IMR-90 (cell line): Measurements from ENCODE around the gene MFN2. TPM values are rescaled to one million over a fixed set of nuclear protein-coding genes. Genes with fewer than 3 reads are reported as not detected.

Experiments
- ATAC-seq: fragments of 200-7000 bp; cut with Tn5 transposase; 2 replicates; pipeline ENCODE4 v1.9.1; 2020; ENCODE audit warnings: low read depth, mild to moderate bottlenecking, moderate library complexity
- BruUV-seq: library from RNA; stranded (reverse); fragments of 400-500 nt; replicated peaks from 2 replicates; lab custom pipeline; 2021; lab: Mats Ljungman, UMichigan
- CTCF ChIA-PET: fragments of 300-600 bp; formaldehyde crosslinking; extraction: SDS; loops from one replicate; lab custom pipeline; 2021; ENCODE audit warnings: antibody characterized with exemption; lab: Yijun Ruan, JAX
- POLR2A ChIA-PET: fragments of 300-600 bp; sonication (Branson Sonifier 250); formaldehyde crosslinking; loops from one replicate; lab custom pipeline; 2022; ENCODE audit warnings: antibody characterized with exemption; ENCODE audit not compliant: unreplicated experiment; lab: Charles Lee
- DNase-seq: peaks from one replicate; pipeline ENCODE4 v3.0.0; 2013
- H2AFZ ChIP-seq: replicated peaks from 2 replicates; pipeline ENCODE3; 2013; ENCODE audit warnings: low read length, mild to moderate bottlenecking; ENCODE audit not compliant: poor library complexity
- H2AK5ac ChIP-seq: 2 replicates; pipeline ENCODE4 v1.6.1; 2013; ENCODE audit warnings: low read depth, low read length, inconsistent platforms
- H2AK9ac ChIP-seq: replicated peaks from 2 replicates; pipeline ENCODE3; 2013; ENCODE audit warnings: mild to moderate bottlenecking, low read depth, low read length, moderate library complexity; ENCODE audit not compliant: poor library complexity
- H2BK120ac ChIP-seq: 2 replicates; pipeline ENCODE4 v1.6.1; 2013; ENCODE audit warnings: low read depth, low read length, inconsistent platforms
- H2BK15ac ChIP-seq: 3 replicates; pipeline ENCODE4 v1.6.1; 2013; ENCODE audit warnings: low read depth, low read length, inconsistent platforms
- H2BK20ac ChIP-seq: 2 replicates; pipeline ENCODE4 v1.6.1; 2013; ENCODE audit warnings: low read depth, mild to moderate bottlenecking, inconsistent platforms, low read length, moderate library complexity
- H2BK5ac ChIP-seq: 2 replicates; pipeline ENCODE4 v1.6.1; 2013; ENCODE audit warnings: mild to moderate bottlenecking, low read depth, low read length, inconsistent platforms; ENCODE audit not compliant: poor library complexity, severe bottlenecking
- H3K14ac ChIP-seq: replicated peaks from 2 replicates; pipeline ENCODE4 v1.6.1; 2013; ENCODE audit warnings: low read depth, low read length, inconsistent platforms
- H3K18ac ChIP-seq: 2 replicates; pipeline ENCODE4 v1.6.1; 2013; ENCODE audit warnings: low read depth, low read length, control low read depth
- H3K23ac ChIP-seq: 2 replicates; pipeline ENCODE4 v1.6.1; 2013; ENCODE audit warnings: low read depth, low read length, inconsistent platforms
- H3K27ac ChIP-seq: 2 replicates; pipeline ENCODE4 v1.5.1; 2013; ENCODE audit warnings: mild to moderate bottlenecking, control low read depth, low read length; ENCODE audit not compliant: insufficient read depth
- H3K27me3 ChIP-seq: 2 replicates; pipeline ENCODE4 v1.6.1; 2013; ENCODE audit warnings: low read length; ENCODE audit not compliant: control insufficient read depth, insufficient read depth
- H3K36me3 ChIP-seq: 2 replicates; pipeline ENCODE4 v1.6.1; 2013; ENCODE audit warnings: low read length, mixed read lengths; ENCODE audit not compliant: control insufficient read depth, insufficient read depth
- H3K4ac ChIP-seq: 2 replicates; pipeline ENCODE4 v1.6.1; 2013; ENCODE audit warnings: low read depth, low read length, inconsistent platforms
- H3K4me1 ChIP-seq: 2 replicates; pipeline ENCODE4 v1.6.1; 2013; ENCODE audit warnings: low read length, mixed read lengths; ENCODE audit not compliant: control insufficient read depth, insufficient read depth
- H3K4me2 ChIP-seq: 2 replicates; pipeline ENCODE4 v1.6.1; 2013; ENCODE audit warnings: low read depth, mild to moderate bottlenecking, control low read depth, low read length, moderate library complexity
- H3K4me3 ChIP-seq: 2 replicates; pipeline ENCODE4 v1.5.1; 2013; ENCODE audit warnings: low read depth, mild to moderate bottlenecking, control low read depth, low read length, moderate library complexity; ENCODE audit not compliant: insufficient read depth
- H3K56ac ChIP-seq: 2 replicates; pipeline ENCODE4 v1.6.1; 2013; ENCODE audit warnings: low read length, inconsistent platforms; ENCODE audit not compliant: insufficient read depth; ENCODE audit errors: extremely low read depth
- H3K79me1 ChIP-seq, 2 experiments: 2 replicates each; pipeline ENCODE4 v1.6.1; 2013; ENCODE audit warnings: low read length in 2 of 2, inconsistent platforms in 1 of 2, low read depth in 1 of 2
- H3K9ac ChIP-seq: 2 replicates; pipeline ENCODE4 v1.6.1; 2013; ENCODE audit warnings: low read depth, low read length, control low read depth
- H3K9me1 ChIP-seq: 2 replicates; pipeline ENCODE4 v1.6.1; 2013; ENCODE audit warnings: low read length, inconsistent platforms; ENCODE audit not compliant: insufficient read depth
- H3K9me3 ChIP-seq: 2 replicates; pipeline ENCODE4 v1.6.1; 2013; ENCODE audit warnings: low read length; ENCODE audit not compliant: control insufficient read depth, insufficient read depth
- H4K20me1 ChIP-seq: 2 replicates; pipeline ENCODE4 v1.6.1; 2013; ENCODE audit warnings: low read length, inconsistent platforms; ENCODE audit not compliant: insufficient read depth
- H4K5ac ChIP-seq: 2 replicates; pipeline ENCODE4 v1.6.1; 2013; ENCODE audit warnings: mild to moderate bottlenecking, low read depth, low read length, control low read depth
- H4K8ac ChIP-seq, 2 experiments: 2 replicates each; pipeline ENCODE4 v1.6.1; 2013; ENCODE audit warnings: low read depth in 2 of 2, low read length in 2 of 2, control low read depth in 1 of 2, inconsistent platforms in 1 of 2
- H4K91ac ChIP-seq: 2 replicates; pipeline ENCODE4 v1.6.1; 2013; ENCODE audit warnings: low read depth, low read length, inconsistent platforms; ENCODE audit not compliant: insufficient read depth
- CHD1 ChIP-seq: IDR thresholded peaks from 2 replicates; pipeline ENCODE4 v1.6.1; 2012; ENCODE audit warnings: low read depth, low read length, improper control_type of control experiment
- RAD21 ChIP-seq: IDR thresholded peaks from 2 replicates; pipeline ENCODE4 v1.6.1; 2012; ENCODE audit warnings: low read length, improper control_type of control experiment
- SMC3 ChIP-seq: fragments of 150-350 bp; IDR thresholded peaks from 2 replicates; pipeline ENCODE4 v1.6.1; 2016; ENCODE audit warnings: low read depth, mild to moderate bottlenecking, antibody characterized with exemption, low read length, moderate library complexity
- WGBS, 2 experiments: methylation state at CpG; one replicate each; pipeline versions ENCODE4 v1.1.5 to v1.1.7; 2013; ENCODE audit warnings: missing lambda C conversion rate in 2 of 2; ENCODE audit not compliant: insufficient read length in 1 of 2; ENCODE audit errors: extremely low coverage in 2 of 2; 5-methylcytosine and 5-hydroxymethylcytosine counted together
- dilution Hi-C: fragments of 300-500 bp; cut with HindIII; formaldehyde crosslinking; loops from one replicate; pipeline ENCODE4 v1.14.3; 2018; ENCODE audit warnings: low sequenced_read_pairs; ENCODE audit not compliant: unreplicated experiment
- in situ Hi-C: fragments of 300-500 bp; cut with MboI; formaldehyde crosslinking; loops from 3 replicates; pipeline ENCODE4 v1.14.3; 2019; ENCODE audit warnings: low sequenced_read_pairs, inconsistent platforms, mixed read lengths
- intact Hi-C: fragments of 100-400 bp; cut with micrococcal nuclease; formaldehyde crosslinking; loops from 2 replicates; pipeline ENCODE4 v1.10.0; 2022
- polyA plus RNA-seq, 3 experiments: library from polyadenylated mRNA; depleted of rRNA; stranded (reverse); fragments of >200 nt; gene quantifications; 2 replicates each; pipeline ENCODE4 v1.2.3, GENCODE V29; 2012; ENCODE audit warnings: low replicate concordance in 1 of 3
- total RNA-seq: library from RNA; depleted of rRNA; stranded (reverse); fragments of >200 nt; gene quantifications from 2 replicates; pipeline ENCODE4 v1.2.3, GENCODE V29; 2012
- TF ChIP-seq, protein P1 (sequence below): conservative IDR thresholded peaks from 2 replicates; pipeline ENCODE4 v1.5.1; 2012; ENCODE audit warnings: mild to moderate bottlenecking, low read depth, low read length, improper control_type of control experiment

MFN2 gene
- total and polyA plus RNA-seq, 2 of the 4 experiments (the other 2 are of a cell fraction) = 52.8 to 84.2 TPM

DNA sequence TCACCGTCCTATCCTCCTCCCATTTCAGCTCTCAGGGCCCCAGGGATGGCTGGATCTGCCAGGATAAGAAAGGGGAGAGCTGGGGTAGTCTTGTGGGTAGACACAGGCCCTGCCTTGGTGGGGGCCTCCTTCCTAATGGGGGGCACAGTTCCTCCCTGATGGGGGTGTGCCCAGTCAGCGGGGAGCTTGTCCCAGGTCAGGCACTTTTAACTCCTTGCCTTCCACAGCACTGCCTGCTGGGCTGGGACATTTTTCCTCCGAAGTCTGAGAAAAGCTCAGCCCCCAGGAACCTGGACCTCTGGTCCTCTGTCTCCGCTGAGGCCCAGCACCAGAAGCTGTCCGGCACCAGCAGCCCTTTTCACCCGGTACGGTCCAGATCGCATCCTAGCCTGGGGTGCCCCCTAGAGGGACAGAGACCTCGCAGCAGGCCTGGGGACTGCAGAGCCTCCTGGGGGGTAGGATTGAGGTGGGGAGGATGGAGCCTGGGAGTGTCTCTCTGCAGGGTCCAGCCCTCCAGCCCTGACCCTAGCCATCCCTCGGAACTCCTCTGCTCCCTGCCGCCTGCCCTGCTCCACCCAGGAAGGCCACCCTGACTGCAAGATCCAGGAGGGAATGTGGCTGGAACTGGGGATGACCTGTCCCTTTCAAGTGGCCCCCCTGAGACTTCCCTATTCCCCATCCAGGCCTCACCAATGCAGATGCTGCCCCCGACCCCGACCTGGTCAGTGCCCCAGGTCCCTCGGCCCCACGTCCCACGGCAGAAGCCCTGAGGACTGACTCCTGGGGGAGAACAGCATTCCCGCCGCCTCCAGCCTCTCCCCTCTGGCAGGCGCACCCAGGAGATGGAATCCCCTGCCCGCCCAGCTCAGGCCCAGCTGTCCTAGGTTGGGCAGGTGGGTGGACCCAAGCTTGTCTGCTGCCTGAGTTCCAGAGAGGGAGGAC lies 51.1 kb downstream of the MFN2 start:
- peak; percentile 23 for DNase-seq

More for the DNA sequence above, 51.1 kb downstream of the MFN2 start:
- Histone ChIP-seq H3K9me3 (no peaks in the 10 kb centered on the region), H2BK20ac (no peak overlapping the region), H3K36me3 (peaks cover 35% of the 10 kb centered on the region), H4K8ac (no peak overlapping the region), H3K18ac (no peak overlapping the region), H2AK5ac (no peak overlapping the region), H3K27me3 (no peaks in the 10 kb centered on the region), H3K9ac (no peak overlapping the region), H2BK120ac (no peak overlapping the region), H3K14ac (no peak overlapping the region), H3K9me1 (no peaks in the 10 kb centered on the region), H3K27ac (no peak overlapping the region), H3K4me2 (no peak overlapping the region), H3K4me3 (no peak overlapping the region), H2AFZ (no peak overlapping the region), H3K56ac (no peak overlapping the region), H2AK9ac (no peak overlapping the region), H2BK5ac (no peak overlapping the region), H3K4ac (no peak overlapping the region), H4K20me1 (no peaks in the 10 kb centered on the region), H3K23ac (no peak overlapping the region), H2BK15ac (no peak overlapping the region), H3K79me1 (no peaks in the 10 kb centered on the region; a peak in 1 of 4 replicates), H4K91ac (no peak overlapping the region), H3K4me1 (peaks cover 1% of the 10 kb centered on the region; the same call in 1 of the 2 replicates), H4K5ac (no peak overlapping the region)
- POLR2A ChIA-PET = no interaction called here
- CTCF ChIA-PET = interaction anchor here (1.1 kb wide), 1 partner anchor 9 kb away, joined by 3 read pairs; no protein-coding TSS in a partner anchor
- dilution Hi-C loops = no loop called here
- peak; percentile 80 for ATAC-seq
- in situ Hi-C loops = no loop called here
- peak; percentile 54 for TF ChIP-seq RAD21
- TF ChIP-seq CHD1 = no peak
- TF ChIP-seq, protein P1, sequence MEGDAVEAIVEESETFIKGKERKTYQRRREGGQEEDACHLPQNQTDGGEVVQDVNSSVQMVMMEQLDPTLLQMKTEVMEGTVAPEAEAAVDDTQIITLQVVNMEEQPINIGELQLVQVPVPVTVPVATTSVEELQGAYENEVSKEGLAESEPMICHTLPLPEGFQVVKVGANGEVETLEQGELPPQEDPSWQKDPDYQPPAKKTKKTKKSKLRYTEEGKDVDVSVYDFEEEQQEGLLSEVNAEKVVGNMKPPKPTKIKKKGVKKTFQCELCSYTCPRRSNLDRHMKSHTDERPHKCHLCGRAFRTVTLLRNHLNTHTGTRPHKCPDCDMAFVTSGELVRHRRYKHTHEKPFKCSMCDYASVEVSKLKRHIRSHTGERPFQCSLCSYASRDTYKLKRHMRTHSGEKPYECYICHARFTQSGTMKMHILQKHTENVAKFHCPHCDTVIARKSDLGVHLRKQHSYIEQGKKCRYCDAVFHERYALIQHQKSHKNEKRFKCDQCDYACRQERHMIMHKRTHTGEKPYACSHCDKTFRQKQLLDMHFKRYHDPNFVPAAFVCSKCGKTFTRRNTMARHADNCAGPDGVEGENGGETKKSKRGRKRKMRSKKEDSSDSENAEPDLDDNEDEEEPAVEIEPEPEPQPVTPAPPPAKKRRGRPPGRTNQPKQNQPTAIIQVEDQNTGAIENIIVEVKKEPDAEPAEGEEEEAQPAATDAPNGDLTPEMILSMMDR = peak; percentile 45
- TF ChIP-seq SMC3 = peak; percentile 15; the same call in 1 of the 2 replicates
- 81% methylated on average over 5 of the region's 20 CpGs; no CpG with 5 or more reads in 1 of the 2 experiments for WGBS, 2 experiments
- BruUV-seq = no TSS peak
- intact Hi-C loops = no loop called here
